ENCODE data around the gene CDHR2. TPM values are rescaled to one million over a fixed set of nuclear protein-coding genes. Genes with fewer than 3 reads are reported as not detected.
A peak's percentile ranks its signal among the peaks of the same experiment; 100 is the strongest.
"Not testable (repeated sequence)": the region's sequence is repeated elsewhere in the genome, so short reads cannot be mapped to it uniquely, and the experiment has no call there.

Gene CDHR2
- total and polyA plus RNA-seq, 2 donors, result not detected

GRCh38 chr5:176541338-176542134 lies 7.6 kb upstream of the CDHR2 start:
- no peak for DNase-seq (ENCODE audit: extremely low spot score)
- H3K36me3 ChIP-seq (ENCODE audit: insufficient read depth), result no peaks in the 10 kb centered on the region
- H3K4me1 ChIP-seq (ENCODE audit: insufficient read depth), result no peaks in the 10 kb centered on the region
- 58% methylated on average over 12 of the region's 12 CpGs for WGBS
- H3K27ac ChIP-seq (ENCODE audit: low read depth), result peak overlapping the region; percentile 73
- no peak overlapping the region for H3K4me3 ChIP-seq (ENCODE audit: low read depth, low read length)

- Histone ChIP-seq H3K4me3 (ENCODE audit: low read depth, low read length) (peak overlapping the region; percentile 66), H3K4me1 (ENCODE audit: insufficient read depth) (no peaks in the 10 kb centered on the region), H3K27ac (ENCODE audit: low read depth) (peak overlapping the region; percentile 73), H3K36me3 (ENCODE audit: insufficient read depth) (no peaks in the 10 kb centered on the region)
- no peak for DNase-seq (ENCODE audit: extremely low spot score)
- 61% methylated on average over 16 of the region's 16 CpGs for WGBS
These were observed 7.0 kb upstream of the CDHR2 start for GRCh38 chr5:176542135-176542595.

- WGBS, result 1% methylated on average over 110 of the region's 110 CpGs
- H3K4me3 ChIP-seq (ENCODE audit: low read depth, low read length), result peak overlapping the region; percentile 66
- no peaks in the 10 kb centered on the region for H3K4me1 ChIP-seq (ENCODE audit: insufficient read depth)
- peak overlapping the region; percentile 73 for H3K27ac ChIP-seq (ENCODE audit: low read depth)
- DNase-seq (ENCODE audit: extremely low spot score), result no peak
- H3K36me3 ChIP-seq (ENCODE audit: insufficient read depth), result no peaks in the 10 kb centered on the region
These were observed 6.3 kb upstream of the CDHR2 start for GRCh38 chr5:176542596-176543427.

GRCh38 chr5:176543428-176544182 lies 5.5 kb upstream of the CDHR2 start:
- 1% methylated on average over 63 of the region's 63 CpGs for WGBS
- H3K4me1 ChIP-seq (ENCODE audit: insufficient read depth), result no peaks in the 10 kb centered on the region
- DNase-seq (ENCODE audit: extremely low spot score), result no peak

GRCh38 chr5:176545388-176545736 lies 3.8 kb upstream of the CDHR2 start:
- 94% methylated on average over 6 of the region's 6 CpGs for WGBS
- no peaks in the 10 kb centered on the region for H3K36me3 ChIP-seq (ENCODE audit: insufficient read depth)
- H3K4me3 ChIP-seq (ENCODE audit: low read depth, low read length), result no peak overlapping the region
- H3K27ac ChIP-seq (ENCODE audit: low read depth), result no peak overlapping the region
- no peak for DNase-seq (ENCODE audit: extremely low spot score)
- H3K4me1 ChIP-seq (ENCODE audit: insufficient read depth), result no peaks in the 10 kb centered on the region

More at GRCh38 chr5:176543428-176544182, 5.5 kb upstream of the CDHR2 start:
- Histone ChIP-seq H3K27ac (ENCODE audit: low read depth) (peak overlapping the region; percentile 80), H3K4me3 (ENCODE audit: low read depth, low read length) (peak overlapping the region; percentile 66), H3K36me3 (ENCODE audit: insufficient read depth) (no peaks in the 10 kb centered on the region)

GRCh38 chr5:176545737-176546509 lies 3.2 kb upstream of the CDHR2 start:
- Histone ChIP-seq H3K4me3 (ENCODE audit: low read depth, low read length) (no peak overlapping the region), H3K4me1 (ENCODE audit: insufficient read depth) (no peaks in the 10 kb centered on the region), H3K36me3 (ENCODE audit: insufficient read depth) (no peaks in the 10 kb centered on the region), H3K27ac (ENCODE audit: low read depth) (no peak overlapping the region)
- DNase-seq (ENCODE audit: extremely low spot score), result no peak
- 80% methylated on average over 13 of the region's 13 CpGs for WGBS

- Histone ChIP-seq H3K36me3 (ENCODE audit: insufficient read depth) (no peaks in the 10 kb centered on the region), H3K27ac (ENCODE audit: low read depth) (no peak overlapping the region), H3K4me3 (ENCODE audit: low read depth, low read length) (no peak overlapping the region), H3K4me1 (ENCODE audit: insufficient read depth) (no peaks in the 10 kb centered on the region)
- no peak for DNase-seq (ENCODE audit: extremely low spot score)
- 64% methylated on average over 8 of the region's 8 CpGs for WGBS
These were observed 1.3 kb upstream of the CDHR2 start for GRCh38 chr5:176547802-176548201.

- no peak for DNase-seq (ENCODE audit: extremely low spot score)
- H3K4me3 ChIP-seq (ENCODE audit: low read depth, low read length), result no peak overlapping the region
- WGBS, result 86% methylated on average over 7 of the region's 7 CpGs
- H3K27ac ChIP-seq (ENCODE audit: low read depth), result no peak overlapping the region
- H3K4me1 ChIP-seq (ENCODE audit: insufficient read depth), result no peaks in the 10 kb centered on the region
- no peaks in the 10 kb centered on the region for H3K36me3 ChIP-seq (ENCODE audit: insufficient read depth)
These were observed 729 bp downstream of the CDHR2 start for GRCh38 chr5:176549871-176550270.

- H3K4me3 ChIP-seq (ENCODE audit: low read depth, low read length), result no peak overlapping the region
- no peaks in the 10 kb centered on the region for H3K36me3 ChIP-seq (ENCODE audit: insufficient read depth)
- 80% methylated on average over 16 of the region's 16 CpGs for WGBS
- no peaks in the 10 kb centered on the region for H3K4me1 ChIP-seq (ENCODE audit: insufficient read depth)
- H3K27ac ChIP-seq (ENCODE audit: low read depth), result no peak overlapping the region
- DNase-seq (ENCODE audit: extremely low spot score), result no peak
These were observed 1.2 kb downstream of the CDHR2 start for GRCh38 chr5:176550275-176550831.

GRCh38 chr5:176550937-176551336 lies 1.8 kb downstream of the CDHR2 start:
- not testable (repeated sequence) for H3K27ac ChIP-seq (ENCODE audit: low read depth); H3K4me3 ChIP-seq (ENCODE audit: low read depth, low read length); H3K36me3 ChIP-seq (ENCODE audit: insufficient read depth); H3K4me1 ChIP-seq (ENCODE audit: insufficient read depth); DNase-seq (ENCODE audit: extremely low spot score)
- 90% methylated on average over 11 of the region's 11 CpGs for WGBS

- Histone ChIP-seq H3K36me3 (ENCODE audit: insufficient read depth) (no peaks in the 10 kb centered on the region), H3K4me3 (ENCODE audit: low read depth, low read length) (no peak overlapping the region), H3K4me1 (ENCODE audit: insufficient read depth) (no peaks in the 10 kb centered on the region), H3K27ac (ENCODE audit: low read depth) (no peak overlapping the region)
- WGBS, result 76% methylated on average over 11 of the region's 11 CpGs
- DNase-seq (ENCODE audit: extremely low spot score), result no peak
These were observed 3.3 kb downstream of the CDHR2 start for GRCh38 chr5:176552332-176552869.

- H3K4me1 ChIP-seq (ENCODE audit: insufficient read depth), result no peaks in the 10 kb centered on the region
- H3K36me3 ChIP-seq (ENCODE audit: insufficient read depth), result no peaks in the 10 kb centered on the region
- no peak overlapping the region for H3K4me3 ChIP-seq (ENCODE audit: low read depth, low read length)
- WGBS, result 62% methylated on average over 18 of the region's 18 CpGs
- no peak for DNase-seq (ENCODE audit: extremely low spot score)
- H3K27ac ChIP-seq (ENCODE audit: low read depth), result no peak overlapping the region
These were observed 4.3 kb downstream of the CDHR2 start for GRCh38 chr5:176553260-176554085.

All from urinary bladder (tissue), 4 donors.